Activated naive CD4-positive, alpha-beta T cell treated with anti-CD3 and anti-CD28 coated beads, Interleukin-2, amount 50 U/mL, for 24 hours (primary cell): ENCODE data around the gene TMEM35B.
"Not testable (repeated sequence)": the region's sequence is repeated elsewhere in the genome, so short reads cannot be mapped to it uniquely, and the experiment has no call there.

ENCODE experiments used
- H3K27ac Mint-ChIP-seq: one replicate; pipeline ENCODE4 v1.8.0; 2021; ENCODE audit warnings: mild to moderate bottlenecking, mixed read lengths
- H3K27me3 Mint-ChIP-seq: one replicate; pipeline ENCODE4 v1.8.0; 2021; ENCODE audit warnings: mixed read lengths
- H3K36me3 Mint-ChIP-seq: one replicate; pipeline ENCODE4 v1.8.0; 2021; ENCODE audit warnings: mixed read lengths
- H3K4me1 Mint-ChIP-seq: one replicate; pipeline ENCODE4 v1.8.0; 2021; ENCODE audit warnings: mixed read lengths
- H3K4me3 Mint-ChIP-seq: one replicate; pipeline ENCODE4 v1.8.0; 2021; ENCODE audit warnings: mild to moderate bottlenecking, mixed read lengths
- H3K9me3 Mint-ChIP-seq: one replicate; pipeline ENCODE4 v1.8.0; 2021; ENCODE audit warnings: mixed read lengths

TMEM35B gene

GRCh38 chr1:34950428-34950827 lies 34.7 kb downstream of the TMEM35B start:
- peaks cover 5% of the 10 kb centered on the region for H3K9me3 Mint-ChIP-seq
- H3K27ac Mint-ChIP-seq = no peak overlapping the region
- no peaks in the 10 kb centered on the region for H3K4me1 Mint-ChIP-seq
- H3K36me3 Mint-ChIP-seq = peaks cover 13% of the 10 kb centered on the region
- no peak overlapping the region for H3K4me3 Mint-ChIP-seq
- H3K27me3 Mint-ChIP-seq = peaks cover 8% of the 10 kb centered on the region

DNA sequence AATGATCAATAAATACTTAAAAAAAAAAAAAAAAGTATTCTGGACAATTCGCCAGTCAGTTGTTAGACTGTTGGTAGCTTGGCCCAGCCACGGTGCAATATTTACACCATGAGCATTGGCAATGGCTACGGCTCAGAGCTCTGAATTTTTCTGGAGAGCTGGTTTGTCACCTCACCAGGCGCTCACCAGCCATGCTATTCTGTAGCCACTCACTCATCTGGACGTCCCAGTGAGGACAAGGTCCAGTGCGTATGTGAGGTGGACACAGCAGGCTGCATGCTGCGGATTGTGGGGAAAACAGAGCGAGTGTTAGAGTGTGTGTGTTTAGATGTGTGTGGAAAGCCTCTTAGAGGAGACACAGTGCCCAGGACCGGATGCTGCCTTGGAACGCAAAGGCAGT lies 36.4 kb downstream of the TMEM35B start:
- H3K27ac Mint-ChIP-seq, H3K36me3 Mint-ChIP-seq, H3K4me3 Mint-ChIP-seq, H3K4me1 Mint-ChIP-seq, H3K9me3 Mint-ChIP-seq: not testable (repeated sequence)
- peaks cover 10% of the 10 kb centered on the region for H3K27me3 Mint-ChIP-seq

DNA sequence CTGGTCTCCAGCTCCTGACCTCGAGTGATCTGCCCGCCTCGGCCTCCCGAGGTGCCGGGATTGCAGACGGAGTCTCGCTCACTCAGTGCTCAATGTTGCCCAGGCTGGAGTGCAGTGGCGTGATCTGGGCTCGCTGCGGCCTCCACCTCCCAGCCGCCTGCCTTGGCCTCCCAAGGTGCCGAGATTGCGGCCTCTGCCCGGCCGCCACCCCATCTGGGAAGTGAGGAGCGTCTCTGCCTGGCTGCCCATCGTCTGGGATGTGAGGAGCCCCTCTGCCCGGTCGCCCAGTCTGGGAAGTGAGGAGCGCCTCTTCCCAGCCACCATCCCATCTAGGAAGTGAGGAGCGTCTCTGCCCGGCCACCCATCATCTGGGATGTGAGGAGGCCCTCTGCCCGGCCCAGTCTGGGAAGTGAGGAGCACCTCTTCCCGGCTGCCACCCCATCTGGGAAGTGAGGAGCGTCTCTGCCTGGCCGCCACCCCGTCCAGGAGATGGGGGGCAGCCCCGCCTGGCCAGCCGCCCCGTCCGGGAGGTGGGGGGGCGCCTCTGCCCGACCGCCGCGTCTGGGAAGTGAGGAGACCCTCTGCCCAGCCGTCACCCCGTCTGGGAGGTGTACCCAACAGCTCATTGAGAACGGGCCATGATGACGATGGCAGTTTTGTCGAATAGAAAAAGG lies 37.4 kb downstream of the TMEM35B start:
- H3K4me3 Mint-ChIP-seq, H3K27ac Mint-ChIP-seq, H3K9me3 Mint-ChIP-seq, H3K36me3 Mint-ChIP-seq, H3K4me1 Mint-ChIP-seq: not testable (repeated sequence)
- peaks cover 12% of the 10 kb centered on the region for H3K27me3 Mint-ChIP-seq

GRCh38 chr1:34946211-34946610 lies 38.9 kb downstream of the TMEM35B start:
- peaks cover 12% of the 10 kb centered on the region for H3K27me3 Mint-ChIP-seq
- H3K4me3 Mint-ChIP-seq = no peak overlapping the region
- no peaks in the 10 kb centered on the region for H3K4me1 Mint-ChIP-seq
- H3K9me3 Mint-ChIP-seq = peaks cover 5% of the 10 kb centered on the region
- no peak overlapping the region for H3K27ac Mint-ChIP-seq
- H3K36me3 Mint-ChIP-seq = peaks cover 4% of the 10 kb centered on the region

- not testable (repeated sequence) for H3K4me1 Mint-ChIP-seq, H3K36me3 Mint-ChIP-seq, H3K4me3 Mint-ChIP-seq, H3K27ac Mint-ChIP-seq, H3K9me3 Mint-ChIP-seq
- H3K27me3 Mint-ChIP-seq = peaks cover 19% of the 10 kb centered on the region
Measured at GRCh38 chr1:34941798-34942197, 43.3 kb downstream of the TMEM35B start.
